HepG2 (cell line): ENCODE data around the gene CX3CR1. TPM values are rescaled to one million over a fixed set of nuclear protein-coding genes. Genes with fewer than 3 reads are reported as not detected.

Experiments
- AGO1 ChIP-seq: fragments of 200-400 bp; formaldehyde crosslinking; IDR thresholded peaks from 2 replicates; pipeline ENCODE4 v1.6.1; 2017; ENCODE audit warnings: mild to moderate bottlenecking, low read depth, low read length, moderate library complexity; ENCODE audit not compliant: poor library complexity, severe bottlenecking
- ARHGAP35 ChIP-seq: sonication (generic); formaldehyde crosslinking; IDR thresholded peaks from 2 replicates; pipeline ENCODE4 v1.9.0; 2022; ENCODE audit warnings: mild to moderate bottlenecking, inconsistent platforms, moderate library complexity, missing genetic modification reagents, borderline replicate concordance
- ATAD3A ChIP-seq: sonication (generic); formaldehyde crosslinking; IDR thresholded peaks from 2 replicates; pipeline ENCODE4 v1.4.0; 2020; ENCODE audit warnings: missing genetic modification reagents
- ATF1 ChIP-seq: IDR thresholded peaks from 2 replicates; pipeline ENCODE4 v1.6.1; 2016; ENCODE audit warnings: mild to moderate bottlenecking, control low read depth
- ELF1 ChIP-seq: sonication (generic); formaldehyde crosslinking; IDR thresholded peaks from 2 replicates; pipeline ENCODE4 v1.4.0; 2020; ENCODE audit warnings: missing genetic modification reagents
- GABPB1 ChIP-seq: IDR thresholded peaks from 2 replicates; pipeline ENCODE4 v1.6.1; 2016; ENCODE audit warnings: mild to moderate bottlenecking, missing genetic modification reagents, moderate library complexity, missing compliant biosample characterization
- GLI4 ChIP-seq: sonication (generic); formaldehyde crosslinking; IDR thresholded peaks from 2 replicates; pipeline ENCODE4 v1.5.1; 2020; ENCODE audit warnings: missing genetic modification reagents, mild to moderate bottlenecking, moderate library complexity, borderline replicate concordance
- JARID2 ChIP-seq: sonication (generic); formaldehyde crosslinking; IDR thresholded peaks from 2 replicates; pipeline ENCODE4 v1.8.1; 2023; ENCODE audit warnings: missing genetic modification reagents, inconsistent platforms; ENCODE audit not compliant: insufficient replicate concordance
- JUNB ChIP-seq: sonication (generic); formaldehyde crosslinking; IDR thresholded peaks from 2 replicates; pipeline ENCODE4 v1.8.0; 2022; ENCODE audit warnings: missing genetic modification reagents, mild to moderate bottlenecking, borderline replicate concordance
- RBAK ChIP-seq: sonication (generic); formaldehyde crosslinking; IDR thresholded peaks from 2 replicates; pipeline ENCODE4 v1.5.1; 2020; ENCODE audit warnings: mild to moderate bottlenecking, missing genetic modification reagents
- RBFOX2 ChIP-seq: fragments of 200-400 bp; formaldehyde crosslinking; IDR thresholded peaks from 2 replicates; pipeline ENCODE4 v1.6.1; 2017; ENCODE audit warnings: low read depth, mild to moderate bottlenecking, low read length
- SMARCE1 ChIP-seq: fragments of 450-650 bp; IDR thresholded peaks from 2 replicates; pipeline ENCODE4 v1.6.1; 2017; ENCODE audit warnings: borderline replicate concordance
- ZBTB38 ChIP-seq: sonication (generic); formaldehyde crosslinking; IDR thresholded peaks from 2 replicates; pipeline ENCODE4 v1.5.1; 2020; ENCODE audit warnings: mild to moderate bottlenecking, missing genetic modification reagents
- ZC3H4 ChIP-seq: sonication (generic); formaldehyde crosslinking; IDR thresholded peaks from 2 replicates; pipeline ENCODE4 v1.4.0; 2020; ENCODE audit warnings: missing genetic modification reagents, borderline replicate concordance
- ZFP37 ChIP-seq: sonication (generic); formaldehyde crosslinking; IDR thresholded peaks from 2 replicates; pipeline ENCODE4 v1.4.0; 2020; ENCODE audit warnings: missing genetic modification reagents, borderline replicate concordance
- ZMYM4 ChIP-seq: sonication (generic); formaldehyde crosslinking; IDR thresholded peaks from 2 replicates; pipeline ENCODE4 v1.8.1; 2023; ENCODE audit warnings: mild to moderate bottlenecking, missing genetic modification reagents
- ZNF235 ChIP-seq: sonication (generic); formaldehyde crosslinking; IDR thresholded peaks from 2 replicates; pipeline ENCODE4 v1.8.1; 2023; ENCODE audit warnings: mild to moderate bottlenecking, missing genetic modification reagents, borderline replicate concordance
- ZNF264 ChIP-seq: sonication (generic); formaldehyde crosslinking; IDR thresholded peaks from 2 replicates; pipeline ENCODE4 v1.4.0; 2020; ENCODE audit warnings: missing genetic modification reagents
- ZNF343 ChIP-seq: sonication (generic); formaldehyde crosslinking; IDR thresholded peaks from 2 replicates; pipeline ENCODE4 v1.4.0; 2020; ENCODE audit warnings: mild to moderate bottlenecking, missing genetic modification reagents
- ZSCAN22 ChIP-seq: sonication (generic); formaldehyde crosslinking; IDR thresholded peaks from 2 replicates; pipeline ENCODE4 v1.4.0; 2020; ENCODE audit warnings: mild to moderate bottlenecking, missing genetic modification reagents
- polyA plus RNA-seq, 8 experiments: library from polyadenylated mRNA; depleted of rRNA in 3 of 8; stranded (reverse) in 7 of 8; unstranded in 1 of 8; fragments of >200 nt; fragmentation: Illumina TruSeq in 4 of 8; extraction: Trizol in 4 of 8; gene quantifications; 2 replicates each; pipeline versions ENCODE4 v1.2.1 to v1.2.3, GENCODE V29; 2011 to 2016; ENCODE audit warnings: low read depth in 4 of 8, missing spikeins in 1 of 8, mixed read lengths in 1 of 8; ENCODE audit not compliant: insufficient read depth in 1 of 8
- total RNA-seq, 5 experiments: library from RNA; depleted of rRNA; stranded (reverse); fragments of >200 nt; fragmentation: Illumina TruSeq; extraction: Trizol; gene quantifications; 2 replicates each; pipeline ENCODE4 v1.2.3, GENCODE V29; 2016; ENCODE audit warnings: low read depth in 1 of 5
- TF ChIP-seq, protein P1 (sequence below): sonication (generic); formaldehyde crosslinking; IDR thresholded peaks from 2 replicates; pipeline ENCODE4 v1.4.0; 2020; ENCODE audit warnings: missing genetic modification reagents, mild to moderate bottlenecking, borderline replicate concordance
- TF ChIP-seq, protein P2 (sequence below): sonication (generic); formaldehyde crosslinking; IDR thresholded peaks from 2 replicates; pipeline ENCODE4 v1.4.0; 2020; ENCODE audit warnings: missing genetic modification reagents, borderline replicate concordance
- TF ChIP-seq, protein P3 (sequence below): IDR thresholded peaks from 2 replicates; pipeline ENCODE4 v1.6.1; 2012; ENCODE audit warnings: low read depth, low read length, improper control_type of control experiment
- TF ChIP-seq, protein P4 (sequence below): sonication (generic); formaldehyde crosslinking; IDR thresholded peaks from 2 replicates; pipeline ENCODE4 v1.4.0; 2020; ENCODE audit warnings: mild to moderate bottlenecking, missing genetic modification reagents
- TF ChIP-seq, protein P5 (sequence below): sonication (generic); formaldehyde crosslinking; IDR thresholded peaks from 2 replicates; pipeline ENCODE4 v1.5.0; 2020; ENCODE audit warnings: mild to moderate bottlenecking, missing genetic modification reagents

CX3CR1 gene
- total and polyA plus RNA-seq, 2 of the 13 experiments (the other 11 are each of a cell fraction or from before 2014, with no cell fraction given), result not detected

DNA sequence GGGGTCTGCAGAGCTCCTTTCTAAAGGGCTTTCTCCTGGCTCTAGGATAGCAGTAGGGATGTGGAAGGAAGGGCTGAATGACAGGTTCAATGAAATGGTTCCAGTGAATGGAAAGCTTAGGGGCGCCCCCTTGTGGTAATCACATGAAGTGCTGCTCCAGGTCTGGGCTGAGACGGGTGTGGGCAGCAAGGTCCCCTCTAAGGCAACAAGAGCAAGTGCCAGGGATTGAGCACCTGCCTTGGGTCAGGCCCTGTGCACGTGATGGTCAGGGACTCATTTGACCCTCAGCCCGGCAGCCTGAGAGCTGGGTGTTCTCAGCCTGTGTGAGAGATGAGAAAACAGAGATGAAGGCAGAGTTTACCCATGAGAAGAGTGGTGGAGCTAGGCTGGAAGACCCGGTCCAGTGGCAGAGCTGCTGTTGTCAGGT, 12.1 kb upstream of the CX3CR1 start (continued):
- no peak for TF ChIP-seq ELF1
- no peak for TF ChIP-seq JARID2 (CRISPR knock-in tag)
- TF ChIP-seq RBFOX2, result no peak
- no peak for TF ChIP-seq ZNF235 (CRISPR knock-in tag)
- TF ChIP-seq ARHGAP35, result no peak
- TF ChIP-seq ATAD3A (CRISPR knock-in tag), result no peak
- 0 out of 2 replicates have a peak, but pooled peaks have one; percentile 33 for TF ChIP-seq ZMYM4 (CRISPR knock-in tag)
- TF ChIP-seq, protein P1, sequence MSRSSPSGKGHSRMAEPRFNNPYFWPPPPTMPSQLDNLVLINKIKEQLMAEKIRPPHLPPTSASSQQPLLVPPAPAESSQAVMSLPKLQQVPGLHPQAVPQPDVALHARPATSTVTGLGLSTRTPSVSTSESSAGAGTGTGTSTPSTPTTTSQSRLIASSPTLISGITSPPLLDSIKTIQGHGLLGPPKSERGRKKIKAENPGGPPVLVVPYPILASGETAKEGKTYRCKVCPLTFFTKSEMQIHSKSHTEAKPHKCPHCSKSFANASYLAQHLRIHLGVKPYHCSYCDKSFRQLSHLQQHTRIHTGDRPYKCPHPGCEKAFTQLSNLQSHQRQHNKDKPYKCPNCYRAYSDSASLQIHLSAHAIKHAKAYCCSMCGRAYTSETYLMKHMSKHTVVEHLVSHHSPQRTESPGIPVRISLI (CRISPR knock-in tag), result no peak
- TF ChIP-seq, protein P2, sequence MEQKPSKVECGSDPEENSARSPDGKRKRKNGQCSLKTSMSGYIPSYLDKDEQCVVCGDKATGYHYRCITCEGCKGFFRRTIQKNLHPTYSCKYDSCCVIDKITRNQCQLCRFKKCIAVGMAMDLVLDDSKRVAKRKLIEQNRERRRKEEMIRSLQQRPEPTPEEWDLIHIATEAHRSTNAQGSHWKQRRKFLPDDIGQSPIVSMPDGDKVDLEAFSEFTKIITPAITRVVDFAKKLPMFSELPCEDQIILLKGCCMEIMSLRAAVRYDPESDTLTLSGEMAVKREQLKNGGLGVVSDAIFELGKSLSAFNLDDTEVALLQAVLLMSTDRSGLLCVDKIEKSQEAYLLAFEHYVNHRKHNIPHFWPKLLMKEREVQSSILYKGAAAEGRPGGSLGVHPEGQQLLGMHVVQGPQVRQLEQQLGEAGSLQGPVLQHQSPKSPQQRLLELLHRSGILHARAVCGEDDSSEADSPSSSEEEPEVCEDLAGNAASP, result peak; percentile 62; the same call in 1 of the 2 replicates
- no peak for TF ChIP-seq ZNF264 (CRISPR knock-in tag)
- no peak for TF ChIP-seq JUNB (CRISPR knock-in tag)
- TF ChIP-seq GLI4 (CRISPR knock-in tag), result no peak
- no peak for TF ChIP-seq ZBTB38
- TF ChIP-seq, protein P3, sequence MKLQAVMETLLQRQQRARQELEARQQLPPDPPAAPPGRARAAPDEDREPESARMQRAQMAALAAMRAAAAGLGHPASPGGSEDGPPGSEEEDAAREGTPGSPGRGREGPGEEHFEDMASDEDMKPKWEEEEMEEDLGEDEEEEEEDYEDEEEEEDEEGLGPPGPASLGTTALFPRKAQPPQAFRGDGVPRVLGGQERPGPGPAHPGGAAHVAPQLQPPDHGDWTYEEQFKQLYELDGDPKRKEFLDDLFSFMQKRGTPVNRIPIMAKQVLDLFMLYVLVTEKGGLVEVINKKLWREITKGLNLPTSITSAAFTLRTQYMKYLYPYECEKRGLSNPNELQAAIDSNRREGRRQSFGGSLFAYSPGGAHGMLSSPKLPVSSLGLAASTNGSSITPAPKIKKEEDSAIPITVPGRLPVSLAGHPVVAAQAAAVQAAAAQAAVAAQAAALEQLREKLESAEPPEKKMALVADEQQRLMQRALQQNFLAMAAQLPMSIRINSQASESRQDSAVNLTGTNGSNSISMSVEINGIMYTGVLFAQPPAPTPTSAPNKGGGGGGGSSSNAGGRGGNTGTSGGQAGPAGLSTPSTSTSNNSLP, result 0 out of 2 replicates have a peak, but pooled peaks have one; percentile 32
- TF ChIP-seq ZC3H4 (CRISPR knock-in tag), result no peak
- TF ChIP-seq ZSCAN22, result no peak
- TF ChIP-seq SMARCE1, result no peak
- no peak for TF ChIP-seq ATF1 (CRISPR knock-in tag)
- TF ChIP-seq, protein P4, sequence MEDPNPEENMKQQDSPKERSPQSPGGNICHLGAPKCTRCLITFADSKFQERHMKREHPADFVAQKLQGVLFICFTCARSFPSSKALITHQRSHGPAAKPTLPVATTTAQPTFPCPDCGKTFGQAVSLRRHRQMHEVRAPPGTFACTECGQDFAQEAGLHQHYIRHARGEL (CRISPR knock-in tag), result no peak
- TF ChIP-seq, protein P5, sequence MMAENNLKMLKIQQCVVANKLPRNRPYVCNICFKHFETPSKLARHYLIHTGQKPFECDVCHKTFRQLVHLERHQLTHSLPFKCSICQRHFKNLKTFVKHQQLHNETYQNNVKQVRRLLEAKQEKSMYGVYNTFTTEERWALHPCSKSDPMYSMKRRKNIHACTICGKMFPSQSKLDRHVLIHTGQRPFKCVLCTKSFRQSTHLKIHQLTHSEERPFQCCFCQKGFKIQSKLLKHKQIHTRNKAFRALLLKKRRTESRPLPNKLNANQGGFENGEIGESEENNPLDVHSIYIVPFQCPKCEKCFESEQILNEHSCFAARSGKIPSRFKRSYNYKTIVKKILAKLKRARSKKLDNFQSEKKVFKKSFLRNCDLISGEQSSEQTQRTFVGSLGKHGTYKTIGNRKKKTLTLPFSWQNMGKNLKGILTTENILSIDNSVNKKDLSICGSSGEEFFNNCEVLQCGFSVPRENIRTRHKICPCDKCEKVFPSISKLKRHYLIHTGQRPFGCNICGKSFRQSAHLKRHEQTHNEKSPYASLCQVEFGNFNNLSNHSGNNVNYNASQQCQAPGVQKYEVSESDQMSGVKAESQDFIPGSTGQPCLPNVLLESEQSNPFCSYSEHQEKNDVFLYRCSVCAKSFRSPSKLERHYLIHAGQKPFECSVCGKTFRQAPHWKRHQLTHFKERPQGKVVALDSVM (CRISPR knock-in tag), result no peak
- TF ChIP-seq AGO1, result no peak
- peak; percentile 19; the same call in 1 of the 2 replicates for TF ChIP-seq GABPB1
- no peak for TF ChIP-seq ZNF343
- no peak for TF ChIP-seq RBAK (CRISPR knock-in tag)
- no peak for TF ChIP-seq ZFP37 (CRISPR knock-in tag)
